Spleen (tissue), 11 donors: ENCODE measurements around the gene REC114. TPM values are rescaled to one million over a fixed set of nuclear protein-coding genes. Genes with fewer than 3 reads are reported as not detected.
"Not testable (repeated sequence)": the region's sequence is repeated elsewhere in the genome, so short reads cannot be mapped to it uniquely, and the experiment has no call there.

ENCODE experiments used
- DNase-seq: peaks from one replicate; pipeline ENCODE4 v3.0.0-alpha.2; 2020
- H3K27ac ChIP-seq, 8 donors: fragments of 200-600 bp; sonication (generic) in 7 of 8; 1 replicate in 4 of 8; 2 replicates in 4 of 8; pipeline versions ENCODE4 v1.5.0 to v1.8.0; 2016 to 2021; ENCODE audit warnings: inconsistent platforms in 4 of 8, mild to moderate bottlenecking in 4 of 8, moderate library complexity in 1 of 8
- H3K27me3 ChIP-seq, 7 donors: fragments of 200-600 bp; sonication (generic) in 6 of 7; replicated peaks in 1 of 7; 1 replicate in 4 of 7; 2 replicates in 3 of 7; pipeline versions ENCODE4 v1.5.0 to v1.8.0; 2016 to 2021; ENCODE audit warnings: inconsistent platforms in 3 of 7, mild to moderate bottlenecking in 1 of 7
- H3K36me3 ChIP-seq, 6 donors: fragments of 200-600 bp; sonication (generic) in 5 of 6; 1 replicate in 4 of 6; 2 replicates in 2 of 6; pipeline versions ENCODE4 v1.5.0 to v1.8.0; 2016 to 2021; ENCODE audit warnings: inconsistent platforms in 2 of 6
- H3K4me1 ChIP-seq, 6 donors: fragments of 200-600 bp; sonication (generic) in 5 of 6; 1 replicate in 3 of 6; 2 replicates in 3 of 6; pipeline versions ENCODE4 v1.5.0 to v1.8.0; 2016 to 2021; ENCODE audit warnings: inconsistent platforms in 3 of 6
- H3K4me3 ChIP-seq, 8 donors: fragments of 200-600 bp; sonication (generic) in 7 of 8; 1 replicate in 4 of 8; 2 replicates in 4 of 8; pipeline versions ENCODE4 v1.5.0 to v1.8.0; 2016 to 2021; ENCODE audit warnings: inconsistent platforms in 4 of 8, mild to moderate bottlenecking in 4 of 8, moderate library complexity in 2 of 8
- H3K9me3 ChIP-seq, 8 donors: fragments of 200-600 bp; sonication (generic) in 7 of 8; 1 replicate in 4 of 8; 2 replicates in 4 of 8; pipeline versions ENCODE4 v1.5.0 to v1.8.0; 2016 to 2021; ENCODE audit warnings: inconsistent platforms in 4 of 8
- CTCF ChIP-seq, 11 experiments: fragments of 200-600 bp in 7 of 11; fragments of 450-650 bp in 4 of 11; sonication (generic) in 4 of 11; IDR thresholded peaks in 8 of 11; conservative IDR thresholded peaks in 3 of 11; 1 replicate in 7 of 11; 2 replicates in 4 of 11; pipeline versions ENCODE4 v1.4.0 to v1.8.0; 2016 to 2021; ENCODE audit warnings: antibody characterized with exemption in 11 of 11, inconsistent platforms in 4 of 11, mild to moderate bottlenecking in 1 of 11
- POLR2A ChIP-seq, 3 donors: fragments of 450-650 bp; IDR thresholded peaks; one replicate each; pipeline ENCODE4 v1.5.1; 2017; ENCODE audit warnings: antibody characterized with exemption in 3 of 3, mild to moderate bottlenecking in 1 of 3
- POLR2AphosphoS5 ChIP-seq, 3 donors: sonication (generic); formaldehyde crosslinking; IDR thresholded peaks; one replicate each; pipeline ENCODE4 v1.5.1; 2017; ENCODE audit warnings: antibody characterized with exemption in 3 of 3
- WGBS, 5 donors: extraction: QIAGEN DNeasy Blood & Tissue Kit in 3 of 5; methylation state at CpG; one replicate each; pipeline versions ENCODE4 v1.1.5 to v1.1.7; 2013 to 2018; 5-methylcytosine and 5-hydroxymethylcytosine counted together
- intact Hi-C: fragments of 100-400 bp; cut with DNase I; formaldehyde crosslinking; loops from one replicate; pipeline ENCODE4 v1.15.0; 2023; ENCODE audit warnings: low total_unique reads
- polyA plus RNA-seq, 3 donors: library from polyadenylated mRNA; stranded (reverse); fragments of 200-250 nt; gene quantifications; one replicate each; pipeline ENCODE4 v1.2.1, GENCODE V29; 2013
- total RNA-seq, 7 donors: library from RNA; depleted of rRNA in 3 of 7; stranded (reverse); fragments of >200 nt in 3 of 7; fragmentation: NEBNext Ultra II Directional in 4 of 7; extraction: Animal tissue kit (Norgen Biotek cat#: 25700) in 4 of 7; gene quantifications; one replicate each; pipeline versions ENCODE4 v1.1.0 to v1.2.1, GENCODE V29; 2016 to 2021
- donor health status: healthy with polysubstance abuse.
- donor health status: DM: no; HTN: no; CAD: no; lungs with moderate emphysema.
- donor health status: DM: no; HTN: no; CAD: no.
- donor health status: Bipolar disorder and iron deficiency.
- donor health status: healthy.
- donor health status: DM: no; HTN: no; CAD: no.
- donor health status: DM: yes; HTN: yes; CAD: no.

Gene REC114
- total and polyA plus RNA-seq, 10 donors, result not detected

- Histone ChIP-seq H3K9me3 (peaks cover 0 to 4% (median 0%) of the 10 kb centered on the region in 8 donors), H3K36me3 (no peaks in the 10 kb centered on the region), H3K27ac (no peak overlapping the region), H3K4me1 (no peaks in the 10 kb centered on the region), H3K27me3 (no peaks in the 10 kb centered on the region), H3K4me3 (no peak overlapping the region)
- DNase-seq, result no peak
- WGBS, 5 donors, result 36 to 54% (median 46%) methylated on average over 3 of the region's 3 CpGs
- intact Hi-C loops, result no loop called here
- TF ChIP-seq POLR2AphosphoS5 (IDR thresholded peaks at IDR 0.05), result no peak
- TF ChIP-seq CTCF (IDR thresholded peaks at IDR 0.05 in 8 of 11, conservative IDR thresholded peaks at IDR 0.05 in 3 of 11), result no peak
- TF ChIP-seq POLR2A (IDR thresholded peaks at IDR 0.05), result no peak
Observed at GRCh38 chr15:73482166-73482565, 39.2 kb downstream of the REC114 start.

GRCh38 chr15:73483053-73483452, 40.1 kb downstream of the REC114 start:
- TF ChIP-seq POLR2A (IDR thresholded peaks at IDR 0.05) (no peak), CTCF (IDR thresholded peaks at IDR 0.05 in 8 of 11, conservative IDR thresholded peaks at IDR 0.05 in 3 of 11) (no peak)
- intact Hi-C loops, result no loop called here
- Histone ChIP-seq H3K4me1 (no peaks in the 10 kb centered on the region), H3K9me3 (no peaks in the 10 kb centered on the region), H3K27ac (no peak overlapping the region), H3K36me3 (no peaks in the 10 kb centered on the region), H3K4me3 (no peak overlapping the region), H3K27me3 (no peaks in the 10 kb centered on the region)
- DNase-seq, result no peak
- 79 to 92% (median 88%) methylated on average over 4 of the region's 4 CpGs for WGBS, 5 donors

GRCh38 chr15:73485372-73485771, 42.4 kb downstream of the REC114 start:
- WGBS, 5 donors, result 68 to 75% (median 72%) methylated on average over 5 of the region's 5 CpGs

DNA sequence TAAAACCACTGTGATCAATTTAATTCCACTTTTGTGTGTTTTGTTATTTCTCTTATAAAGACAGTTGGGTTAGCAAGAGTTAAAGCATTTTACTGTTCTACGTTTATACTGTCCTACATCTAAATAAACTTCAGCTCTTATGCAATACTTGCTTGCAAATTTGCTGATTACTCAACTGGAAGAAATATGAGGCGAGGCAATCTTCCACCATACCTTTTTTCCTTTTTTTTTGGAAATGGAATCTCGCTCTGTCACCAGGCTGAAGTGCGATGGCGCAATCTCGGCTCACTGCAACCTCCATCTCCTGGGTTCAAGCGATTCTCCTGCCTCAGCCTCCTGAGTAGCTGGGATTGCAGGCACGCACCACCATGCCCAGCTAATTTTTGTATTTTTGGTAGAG, 42.9 kb downstream of the REC114 start:
- intact Hi-C loops, H3K4me1 ChIP-seq, DNase-seq, H3K9me3 ChIP-seq, H3K27ac ChIP-seq, H3K36me3 ChIP-seq, H3K27me3 ChIP-seq, H3K4me3 ChIP-seq: not testable (repeated sequence)
- WGBS, 5 donors, result 59 to 80% (median 73%) methylated on average over 8 of the region's 8 CpGs

More at GRCh38 chr15:73485372-73485771, 42.4 kb downstream of the REC114 start:
- intact Hi-C loops, result no loop called here
- Histone ChIP-seq H3K27ac (no peak overlapping the region), H3K9me3 (no peaks in the 10 kb centered on the region), H3K27me3 (no peaks in the 10 kb centered on the region), H3K36me3 (no peaks in the 10 kb centered on the region), H3K4me1 (no peaks in the 10 kb centered on the region), H3K4me3 (no peak overlapping the region)
- TF ChIP-seq CTCF (IDR thresholded peaks at IDR 0.05 in 8 of 11, conservative IDR thresholded peaks at IDR 0.05 in 3 of 11) (no peak), POLR2AphosphoS5 (IDR thresholded peaks at IDR 0.05) (no peak), POLR2A (IDR thresholded peaks at IDR 0.05) (no peak)
- DNase-seq, result no peak

DNA sequence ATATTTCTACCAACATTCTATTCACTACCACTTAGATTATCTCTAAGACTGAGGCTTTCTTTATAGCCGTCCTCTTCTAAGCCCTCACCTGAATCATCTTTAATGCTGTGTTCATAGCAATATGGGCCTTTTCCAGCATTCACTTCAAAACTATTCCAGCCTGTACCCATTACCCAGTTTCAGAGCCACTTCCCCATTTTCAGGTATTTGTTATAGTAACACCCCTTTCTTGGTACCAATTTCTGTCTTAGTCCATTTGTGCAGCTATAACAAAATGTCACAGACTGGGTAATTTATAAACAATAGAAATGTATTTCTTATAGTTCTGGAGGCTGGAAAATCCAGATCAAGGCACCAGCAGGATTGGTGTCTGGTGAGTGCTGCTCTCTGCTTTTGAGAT, 45.7 kb downstream of the REC114 start:
- 76 to 97% (median 90%) methylated on average over 1 of the region's 1 CpG for WGBS, 5 donors
- TF ChIP-seq POLR2A (IDR thresholded peaks at IDR 0.05), result no peak
- TF ChIP-seq CTCF (IDR thresholded peaks at IDR 0.05 in 8 of 11, conservative IDR thresholded peaks at IDR 0.05 in 3 of 11), result no peak
- no peak for TF ChIP-seq POLR2AphosphoS5 (IDR thresholded peaks at IDR 0.05)

More for the DNA sequence above, 45.7 kb downstream of the REC114 start:
- intact Hi-C loops, result no loop called here
- no peaks in the 10 kb centered on the region for H3K9me3 ChIP-seq
- no peaks in the 10 kb centered on the region for H3K36me3 ChIP-seq
- H3K27ac ChIP-seq, result no peak overlapping the region
- no peak overlapping the region for H3K4me3 ChIP-seq
- H3K4me1 ChIP-seq, result no peaks in the 10 kb centered on the region
- DNase-seq, result no peak
- H3K27me3 ChIP-seq, result no peaks in the 10 kb centered on the region
